PC-3 (cell line): ENCODE results near the gene IRS2. TPM values are rescaled to one million over a fixed set of nuclear protein-coding genes. Genes with fewer than 3 reads are reported as not detected.
"Not testable (repeated sequence)": the region's sequence is repeated elsewhere in the genome, so short reads cannot be mapped to it uniquely, and the experiment has no call there.

Experiments used
- ATAC-seq: fragments of 200-7000 bp; cut with Tn5 transposase; 2 replicates; pipeline ENCODE4 v1.9.1; 2020; ENCODE audit warnings: mild to moderate bottlenecking, moderate library complexity
- BruUV-seq: library from RNA; stranded (reverse); fragments of 400-500 nt; replicated peaks from 2 replicates; lab custom pipeline; 2021; lab: Mats Ljungman, UMichigan
- CTCF ChIA-PET: fragments of 300-600 bp; sonication (Branson Sonifier 250); formaldehyde crosslinking; loops from one replicate; lab custom pipeline; 2022; ENCODE audit warnings: antibody characterized with exemption; lab: Charles Lee
- POLR2A ChIA-PET: fragments of 300-600 bp; sonication (Branson Sonifier 250); formaldehyde crosslinking; loops from one replicate; lab custom pipeline; 2022; ENCODE audit warnings: antibody characterized with exemption; ENCODE audit not compliant: unreplicated experiment; lab: Charles Lee
- DNase-seq: peaks from one replicate; pipeline ENCODE4 v3.0.0-alpha.2; 2015
- H2AFZ ChIP-seq: fragments of 300-600 bp; sonication (generic); 2 replicates; pipeline ENCODE4 v1.6.0; 2016; ENCODE audit warnings: antibody characterized with exemption, low read length
- H3F3A ChIP-seq: fragments of 300-600 bp; sonication (generic); one replicate; pipeline ENCODE4 v1.6.0; 2017; ENCODE audit warnings: antibody characterized with exemption, low read length, control low read depth, mild to moderate bottlenecking; ENCODE audit not compliant: unreplicated experiment
- H3K27ac ChIP-seq: fragments of 300-600 bp; sonication (generic); 2 replicates; pipeline ENCODE4 v1.5.1; 2016; ENCODE audit warnings: mild to moderate bottlenecking, low read length
- H3K27me3 ChIP-seq: fragments of 300-600 bp; sonication (generic); 2 replicates; pipeline ENCODE4 v1.6.1; 2016; ENCODE audit warnings: low read length, mixed read lengths
- H3K36me3 ChIP-seq: fragments of 300-600 bp; sonication (generic); 2 replicates; pipeline ENCODE4 v1.6.1; 2016; ENCODE audit warnings: low read depth, mixed run types, low read length, mixed read lengths
- H3K4me1 ChIP-seq: fragments of 300-600 bp; sonication (generic); 2 replicates; pipeline ENCODE4 v1.5.1; 2016; ENCODE audit warnings: low read length; ENCODE audit not compliant: insufficient read depth
- H3K4me2 ChIP-seq: fragments of 300-600 bp; sonication (generic); 2 replicates; pipeline ENCODE4 v1.6.0; 2016; ENCODE audit warnings: low read length
- H3K4me3 ChIP-seq: fragments of 300-600 bp; sonication (generic); 2 replicates; pipeline ENCODE4 v1.5.1; 2016; ENCODE audit warnings: mild to moderate bottlenecking, low read length, mixed read lengths
- H3K79me2 ChIP-seq: fragments of 300-600 bp; sonication (generic); 2 replicates; pipeline ENCODE4 v1.6.1; 2017; ENCODE audit warnings: low read length, mixed read lengths
- H3K9ac ChIP-seq: fragments of 300-600 bp; sonication (generic); 2 replicates; pipeline ENCODE4 v1.6.0; 2016; ENCODE audit warnings: mild to moderate bottlenecking, low read length
- H3K9me2 ChIP-seq: fragments of 300-600 bp; sonication (generic); replicated peaks from 2 replicates; pipeline ENCODE4 v1.6.1; 2016; ENCODE audit warnings: mixed run types, low read length, mixed read lengths
- H3K9me3 ChIP-seq: fragments of 300-600 bp; sonication (generic); 2 replicates; pipeline ENCODE4 v1.6.1; 2016; ENCODE audit warnings: low read length, mixed read lengths
- H4K20me1 ChIP-seq: fragments of 300-600 bp; sonication (generic); 2 replicates; pipeline ENCODE4 v1.6.1; 2016; ENCODE audit warnings: low read length, mixed read lengths
- CTCF ChIP-seq: fragments of 300-600 bp; sonication (generic); conservative IDR thresholded peaks from 2 replicates; pipeline ENCODE4 v1.5.1; 2017; ENCODE audit warnings: antibody characterized with exemption, low read depth, mild to moderate bottlenecking, low read length
- EZH2 ChIP-seq: fragments of 300-600 bp; sonication (generic); IDR thresholded peaks from one replicate; pipeline ENCODE4 v1.6.1; 2017; ENCODE audit warnings: antibody characterized with exemption, mild to moderate bottlenecking, low read length; ENCODE audit not compliant: unreplicated experiment
- EZH2phosphoT487 ChIP-seq: fragments of 300-600 bp; sonication (generic); IDR thresholded peaks from 2 replicates; pipeline ENCODE4 v1.6.1; 2018; ENCODE audit warnings: mild to moderate bottlenecking, antibody characterized with exemption, low read length, borderline replicate concordance
- intact Hi-C: fragments of 100-400 bp; cut with micrococcal nuclease; formaldehyde crosslinking; loops from 2 replicates; pipeline ENCODE4 v1.9.0; 2023
- total RNA-seq: library from RNA; depleted of rRNA; stranded (reverse); fragments of >200 nt; gene quantifications from 2 replicates; pipeline ENCODE4 v1.2.3, GENCODE V29; 2014

IRS2 gene
- total RNA-seq, 1 experiment from 2014 or later = 5.6 TPM

GRCh38 chr13:109734002-109734785 is 52.2 kb downstream of the IRS2 start:
- Histone ChIP-seq H4K20me1 (no peaks in the 10 kb centered on the region), H3K9me2 (no peaks in the 10 kb centered on the region), H3F3A (no peaks in the 10 kb centered on the region), H3K9ac (no peak overlapping the region), H3K4me2 (no peak overlapping the region), H3K36me3 (no peaks in the 10 kb centered on the region), H3K27ac (no peak overlapping the region), H3K79me2 (no peaks in the 10 kb centered on the region), H3K4me1 (no peaks in the 10 kb centered on the region), H3K9me3 (no peaks in the 10 kb centered on the region), H2AFZ (no peak overlapping the region), H3K27me3 (no peaks in the 10 kb centered on the region), H3K4me3 (no peak overlapping the region)
- intact Hi-C loops = no loop called here
- CTCF ChIA-PET = no interaction called here
- no peak for ATAC-seq
- TF ChIP-seq EZH2 (no peak), EZH2phosphoT487 (no peak), CTCF (no peak)
- no TSS peak for BruUV-seq
- POLR2A ChIA-PET = no interaction called here
- no peak for DNase-seq

- TF ChIP-seq EZH2 = no peak
- no peak for TF ChIP-seq CTCF
These were observed 52.8 kb downstream of the IRS2 start for GRCh38 chr13:109733550-109733949.

GRCh38 chr13:109732470-109733170 is 53.8 kb downstream of the IRS2 start:
- H3F3A ChIP-seq, ATAC-seq, DNase-seq, CTCF ChIA-PET, H3K36me3 ChIP-seq, BruUV-seq, H3K27me3 ChIP-seq, H2AFZ ChIP-seq, POLR2A ChIA-PET, H3K9ac ChIP-seq, H3K27ac ChIP-seq, H3K4me2 ChIP-seq, H4K20me1 ChIP-seq, H3K4me3 ChIP-seq, H3K4me1 ChIP-seq, H3K9me2 ChIP-seq, intact Hi-C loops, H3K9me3 ChIP-seq, H3K79me2 ChIP-seq: not testable (repeated sequence)

More at GRCh38 chr13:109733550-109733949, 52.8 kb downstream of the IRS2 start:
- Histone ChIP-seq H3K9ac (no peak overlapping the region), H4K20me1 (no peaks in the 10 kb centered on the region), H3K36me3 (no peaks in the 10 kb centered on the region), H3F3A (no peaks in the 10 kb centered on the region), H3K4me2 (no peak overlapping the region), H3K27me3 (no peaks in the 10 kb centered on the region), H3K9me2 (no peaks in the 10 kb centered on the region), H3K9me3 (no peaks in the 10 kb centered on the region), H3K27ac (no peak overlapping the region), H3K4me1 (no peaks in the 10 kb centered on the region), H2AFZ (no peak overlapping the region), H3K4me3 (no peak overlapping the region), H3K79me2 (no peaks in the 10 kb centered on the region)
- POLR2A ChIA-PET = no interaction called here
- ATAC-seq = no peak
- no TSS peak for BruUV-seq
- DNase-seq = no peak
- intact Hi-C loops = no loop called here
- CTCF ChIA-PET = no interaction called here
